Activated CD8-positive, alpha-beta T cell treated with anti-CD3 and anti-CD28 coated beads, Interleukin-2, amount 10 ng/mL, durations not matched to agents 7 days and 5 days (primary cell): ENCODE results near the gene HMGA1. TPM values are rescaled to one million over a fixed set of nuclear protein-coding genes. Genes with fewer than 3 reads are reported as not detected.

Source experiments
- ATAC-seq: fragments of 150-1000 bp; cut with Tn5 transposase; one replicate; pipeline ENCODE4 v1.10.0; 2021; ENCODE audit warnings: moderate library complexity
- CTCF ChIA-PET: fragments of 350-600 bp; sonication (Branson Sonifier 250); formaldehyde crosslinking; loops from one replicate; lab custom pipeline; 2021; ENCODE audit warnings: antibody characterized with exemption; lab: Charles Lee
- POLR2A ChIA-PET: fragments of 350-600 bp; sonication (Branson Sonifier 250); formaldehyde crosslinking; loops from one replicate; lab custom pipeline; 2021; ENCODE audit warnings: antibody characterized with exemption; lab: Charles Lee
- DNase-seq: peaks from one replicate; pipeline ENCODE4 v3.0.0-alpha.2; 2020
- H3K27ac Mint-ChIP-seq: one replicate; pipeline ENCODE4 v1.8.0; 2021; ENCODE audit warnings: mild to moderate bottlenecking, mixed read lengths
- H3K27me3 Mint-ChIP-seq: one replicate; pipeline ENCODE4 v1.8.0; 2021; ENCODE audit warnings: low read depth, mixed read lengths
- H3K36me3 Mint-ChIP-seq: one replicate; pipeline ENCODE4 v1.8.0; 2021; ENCODE audit warnings: low read depth, mixed read lengths
- H3K4me1 Mint-ChIP-seq: one replicate; pipeline ENCODE4 v1.8.0; 2021; ENCODE audit warnings: low read depth, mixed read lengths
- H3K4me3 Mint-ChIP-seq: one replicate; pipeline ENCODE4 v1.8.0; 2021; ENCODE audit warnings: mild to moderate bottlenecking, mixed read lengths
- H3K9me3 Mint-ChIP-seq: one replicate; pipeline ENCODE4 v1.8.0; 2022; ENCODE audit warnings: mixed read lengths; ENCODE audit not compliant: insufficient read depth
- total RNA-seq, 2 experiments: library from RNA; stranded (reverse); gene quantifications; one replicate each; pipeline ENCODE4 v1.2.3, GENCODE V29; 2021

The HMGA1 gene
- total RNA-seq, 2 experiments from 2014 or later = 300 to 308 TPM

DNA sequence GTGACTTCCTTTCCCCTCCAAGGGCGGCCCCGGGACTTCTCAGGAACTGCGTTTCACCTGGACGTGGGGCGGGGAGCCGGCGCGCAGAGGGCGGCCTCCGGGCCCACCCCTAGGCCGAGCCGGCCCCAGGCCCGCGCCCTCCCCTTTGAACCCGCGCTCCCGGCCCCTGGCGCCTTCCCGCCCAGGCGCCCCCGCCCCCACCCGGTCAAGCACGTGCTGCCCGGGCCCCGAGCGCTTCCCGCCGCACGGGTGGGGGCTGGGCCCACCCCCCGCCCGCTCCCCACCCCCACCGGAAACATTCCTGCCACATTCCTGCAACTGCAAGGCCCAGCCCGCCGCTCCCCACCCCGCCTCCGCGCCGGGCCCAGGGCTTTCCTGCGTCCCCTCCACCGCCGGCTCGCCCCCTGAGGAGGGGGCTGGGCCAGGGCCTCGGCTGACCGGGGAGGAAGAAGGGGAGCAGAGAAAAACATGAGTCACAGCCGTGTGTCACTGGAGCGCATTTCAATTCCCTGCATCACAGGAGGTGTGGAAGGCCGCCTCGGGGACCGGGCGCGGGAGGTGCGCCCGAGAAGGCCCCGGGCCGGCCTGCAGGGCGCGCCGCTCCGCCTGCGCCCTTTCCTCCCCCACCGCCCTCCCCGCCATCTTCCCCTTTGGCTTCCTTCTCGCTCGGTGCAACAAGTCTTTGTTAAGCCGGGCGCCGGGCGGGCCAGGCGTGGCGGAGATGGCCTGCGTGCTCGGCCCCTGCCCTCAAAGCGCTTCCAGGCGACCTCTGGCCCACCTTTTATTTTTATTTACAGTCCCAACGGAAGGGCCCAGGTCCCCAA, 1.2 kb upstream of the HMGA1 start:
- DNase-seq (peak; percentile 70), ATAC-seq (peak; percentile 33)
- peak overlapping the region; percentile 90 for H3K27ac Mint-ChIP-seq
- POLR2A ChIA-PET = interaction anchor here (1.3 to 2.2 kb wide), 9 partner anchors 8 to 191 kb away, joined by 3 to 42 read pairs (median 10); partner anchors contain the start of genes RPS10 and SMIM29
- no peaks in the 10 kb centered on the region for H3K9me3 Mint-ChIP-seq
- peaks cover 16% of the 10 kb centered on the region for H3K36me3 Mint-ChIP-seq
- peak overlapping the region; percentile 88 for H3K4me3 Mint-ChIP-seq
- H3K4me1 Mint-ChIP-seq = peaks cover 34% of the 10 kb centered on the region
- CTCF ChIA-PET = no interaction called here
- no peaks in the 10 kb centered on the region for H3K27me3 Mint-ChIP-seq

DNA sequence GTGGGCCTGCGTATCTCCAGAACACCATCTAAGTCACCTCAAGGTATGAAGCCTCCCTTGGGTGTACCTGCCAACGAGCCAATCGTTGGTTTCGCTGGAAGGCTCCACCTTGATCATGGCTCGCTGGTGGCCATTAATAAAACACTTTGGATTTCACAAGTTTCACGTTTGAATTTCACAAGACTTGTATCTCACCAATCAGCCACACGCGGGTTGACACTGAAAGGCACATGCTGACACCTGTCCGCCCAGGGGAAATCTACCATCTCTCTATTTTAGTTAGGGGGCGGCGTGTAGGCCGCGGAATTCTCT, 586 bp upstream of the HMGA1 start:
- H3K27me3 Mint-ChIP-seq = no peaks in the 10 kb centered on the region
- peak overlapping the region; percentile 88 for H3K4me3 Mint-ChIP-seq
- POLR2A ChIA-PET = interaction anchor here (1.0 to 2.2 kb wide), 13 partner anchors 9 to 190 kb away, joined by 3 to 42 read pairs (median 9); partner anchors contain the start of genes RPS10 and SMIM29
- DNase-seq = peak; percentile 68
- H3K36me3 Mint-ChIP-seq = peaks cover 21% of the 10 kb centered on the region
- CTCF ChIA-PET = interaction anchor here (1.0 kb wide), 3 partner anchors 11 to 179 kb away, joined by 3 to 4 read pairs (median 4); no protein-coding TSS in a partner anchor
- peaks cover 39% of the 10 kb centered on the region for H3K4me1 Mint-ChIP-seq
- peak; percentile 32 for ATAC-seq
- H3K27ac Mint-ChIP-seq = peak overlapping the region; percentile 90
- H3K9me3 Mint-ChIP-seq = no peaks in the 10 kb centered on the region

DNA sequence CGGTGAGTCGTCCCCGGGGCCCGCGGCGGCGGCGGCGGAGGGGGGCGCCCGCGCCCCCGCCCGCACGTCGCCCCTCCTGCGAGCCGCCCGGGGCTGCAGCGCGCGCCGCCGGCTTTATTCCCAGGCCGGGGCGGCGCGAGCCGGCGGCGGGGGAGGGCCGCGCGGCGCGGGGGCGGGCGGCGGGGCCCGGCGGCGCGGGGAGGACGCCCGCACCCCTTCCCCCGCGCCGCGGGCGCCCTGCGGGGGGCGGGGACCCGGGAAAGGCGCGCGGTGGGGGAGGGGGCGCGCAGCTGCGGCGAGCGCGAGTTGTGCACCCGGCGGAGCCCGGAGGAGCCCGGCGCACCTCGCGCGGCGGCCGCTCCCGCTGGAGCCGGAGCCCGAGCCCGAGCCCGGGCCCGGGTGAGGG, 646 bp downstream of the HMGA1 start:
- ChIA-PET POLR2A (interaction anchor here (0.7 to 2.2 kb wide), 18 partner anchors 9 to 459 kb away, joined by 3 to 42 read pairs (median 6); partner anchors contain the start of genes ILRUN, RPS10 and SMIM29), CTCF (interaction anchor here (0.7 to 1.0 kb wide), 4 partner anchors 10 to 178 kb away, joined by 3 to 4 read pairs (median 4); no protein-coding TSS in a partner anchor)
- no peak for DNase-seq
- no peaks in the 10 kb centered on the region for H3K27me3 Mint-ChIP-seq
- H3K4me3 Mint-ChIP-seq = no peak overlapping the region
- ATAC-seq = peak; percentile 11
- H3K9me3 Mint-ChIP-seq = no peaks in the 10 kb centered on the region
- peaks cover 33% of the 10 kb centered on the region for H3K36me3 Mint-ChIP-seq
- peaks cover 52% of the 10 kb centered on the region for H3K4me1 Mint-ChIP-seq
- H3K27ac Mint-ChIP-seq = peak overlapping the region; percentile 95

DNA sequence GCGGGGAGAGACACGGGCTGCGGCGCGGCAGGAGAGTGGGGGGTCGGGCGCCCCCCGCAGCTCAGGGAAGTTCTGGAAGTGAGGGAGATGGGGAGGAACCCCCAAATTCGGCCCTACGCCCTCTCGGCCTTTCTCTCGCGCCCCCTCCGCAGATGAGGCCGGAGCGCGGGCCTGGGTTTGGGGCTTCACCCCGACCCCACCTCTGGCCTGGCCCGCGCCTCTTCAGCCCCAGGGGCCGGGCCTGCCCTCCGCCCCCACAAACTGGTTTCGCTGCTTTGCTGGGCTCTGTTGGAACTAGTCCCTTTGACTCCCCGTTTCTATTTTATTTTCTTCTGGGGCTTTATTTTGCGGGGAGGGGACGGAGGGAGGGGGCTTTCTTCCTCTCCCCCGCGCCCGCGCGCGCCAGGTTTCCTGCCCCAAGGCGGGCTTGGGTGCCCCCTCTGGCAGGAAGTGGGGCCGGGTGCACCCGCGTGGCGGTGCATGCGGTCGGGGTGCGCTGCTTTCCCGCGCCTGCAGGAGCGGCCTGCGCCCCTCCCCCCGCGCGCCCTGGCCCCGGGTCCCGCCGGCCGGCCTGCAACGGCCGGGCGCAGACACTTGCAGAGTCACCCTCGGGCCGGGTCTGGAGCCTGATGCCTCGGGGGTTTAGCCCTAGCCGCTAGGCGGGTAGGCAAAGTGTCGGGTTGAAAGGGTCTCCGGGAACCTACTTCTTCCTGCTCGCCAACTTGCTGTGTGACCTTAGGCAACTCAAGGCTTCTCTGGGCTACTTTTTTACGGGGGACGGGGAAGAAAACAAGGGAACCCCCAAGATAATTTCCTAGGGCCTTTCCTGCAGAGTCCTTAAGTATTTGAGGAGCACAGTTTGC, 1.3 kb downstream of the HMGA1 start:
- peak; percentile 84 for DNase-seq
- Mint-ChIP-seq H3K27ac (peak overlapping the region; percentile 96), H3K27me3 (no peaks in the 10 kb centered on the region), H3K4me1 (peaks cover 58% of the 10 kb centered on the region), H3K36me3 (peaks cover 39% of the 10 kb centered on the region), H3K9me3 (no peaks in the 10 kb centered on the region), H3K4me3 (peak overlapping the region; percentile 94)
- ATAC-seq = peak; percentile 18
- ChIA-PET POLR2A (interaction anchor here (0.9 to 2.2 kb wide), 10 partner anchors 11 to 458 kb away, joined by 3 to 42 read pairs (median 9); partner anchors contain the start of genes ILRUN, RPS10 and SMIM29), CTCF (no interaction called here)

DNA sequence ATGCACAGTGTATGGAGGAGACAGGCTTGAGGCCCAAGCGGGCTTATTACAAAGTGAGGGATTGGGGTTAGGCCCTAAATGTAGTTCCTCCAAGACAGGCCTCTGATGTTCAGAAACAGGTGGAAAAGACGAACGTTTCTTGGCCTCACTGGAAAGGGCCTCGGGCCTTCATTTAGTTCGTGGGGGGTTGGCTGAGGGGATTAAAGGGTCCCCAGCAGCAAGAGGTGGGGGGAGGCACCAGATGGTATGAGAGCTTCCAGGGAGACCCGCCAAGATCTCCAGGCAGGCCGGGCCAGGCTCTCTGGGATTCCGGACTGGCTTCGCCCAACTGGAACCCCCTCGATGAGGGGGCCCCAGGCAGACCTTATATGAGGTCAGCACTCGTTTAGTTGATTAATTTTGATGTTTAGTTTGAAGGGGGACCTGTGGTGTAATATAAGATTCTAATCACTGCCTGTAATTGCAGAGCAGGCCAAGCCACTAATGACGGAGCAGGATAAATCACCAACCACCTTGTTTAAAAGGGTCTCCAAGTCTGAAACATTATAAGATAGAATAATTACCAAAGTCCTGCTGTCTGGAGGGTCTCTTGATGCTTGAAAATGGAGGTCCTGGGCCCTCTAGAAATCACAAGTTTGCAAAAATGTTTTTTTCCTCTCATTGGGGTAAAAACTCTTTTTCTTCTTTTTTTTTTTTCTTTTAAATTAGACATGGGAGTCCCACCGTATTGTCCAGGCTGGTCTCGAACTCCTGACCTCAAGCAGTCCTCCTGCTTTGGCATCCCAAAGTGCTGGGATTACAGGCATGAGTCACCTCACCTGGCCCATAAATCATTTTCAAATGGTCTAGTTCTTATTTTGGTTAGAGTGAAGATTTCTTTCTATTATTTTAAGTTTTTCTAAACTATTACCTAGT, 2.2 kb downstream of the HMGA1 start:
- H3K4me1 Mint-ChIP-seq = peaks cover 66% of the 10 kb centered on the region
- ATAC-seq (no peak), DNase-seq (no peak)
- ChIA-PET CTCF (no interaction called here), POLR2A (interaction anchor here (0.7 kb wide), 1 partner anchor 15 kb away, joined by 3 read pairs; no protein-coding TSS in a partner anchor)
- H3K4me3 Mint-ChIP-seq = peak overlapping the region; percentile 94
- no peaks in the 10 kb centered on the region for H3K27me3 Mint-ChIP-seq
- H3K36me3 Mint-ChIP-seq = peaks cover 47% of the 10 kb centered on the region
- H3K9me3 Mint-ChIP-seq = no peaks in the 10 kb centered on the region
- H3K27ac Mint-ChIP-seq = peak overlapping the region; percentile 96

DNA sequence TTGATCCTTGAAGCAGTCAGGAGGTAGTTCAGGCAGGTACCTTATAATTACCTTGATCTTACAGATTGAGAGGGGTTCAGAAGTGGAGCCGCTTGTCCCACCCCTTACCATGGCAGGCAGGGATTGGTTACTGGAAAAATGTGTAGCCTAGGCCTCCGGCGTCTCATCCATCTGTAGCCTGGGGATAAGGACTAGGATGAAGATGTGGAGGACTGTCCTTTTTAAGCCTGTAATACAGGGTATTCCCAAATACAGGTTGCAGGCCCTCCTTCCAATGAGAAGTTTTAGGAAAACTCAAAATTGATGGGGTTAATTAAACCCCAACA, 2.8 kb downstream of the HMGA1 start:
- Mint-ChIP-seq H3K4me1 (peaks cover 64% of the 10 kb centered on the region), H3K27ac (peak overlapping the region; percentile 96), H3K27me3 (no peaks in the 10 kb centered on the region), H3K4me3 (no peak overlapping the region), H3K36me3 (peaks cover 52% of the 10 kb centered on the region), H3K9me3 (no peaks in the 10 kb centered on the region)
- POLR2A ChIA-PET = no interaction called here
- DNase-seq (no peak), ATAC-seq (no peak)
- CTCF ChIA-PET = interaction anchor here (1.2 to 1.5 kb wide), 2 partner anchors 10 to 43 kb away, joined by 3 to 5 read pairs; no protein-coding TSS in a partner anchor

DNA sequence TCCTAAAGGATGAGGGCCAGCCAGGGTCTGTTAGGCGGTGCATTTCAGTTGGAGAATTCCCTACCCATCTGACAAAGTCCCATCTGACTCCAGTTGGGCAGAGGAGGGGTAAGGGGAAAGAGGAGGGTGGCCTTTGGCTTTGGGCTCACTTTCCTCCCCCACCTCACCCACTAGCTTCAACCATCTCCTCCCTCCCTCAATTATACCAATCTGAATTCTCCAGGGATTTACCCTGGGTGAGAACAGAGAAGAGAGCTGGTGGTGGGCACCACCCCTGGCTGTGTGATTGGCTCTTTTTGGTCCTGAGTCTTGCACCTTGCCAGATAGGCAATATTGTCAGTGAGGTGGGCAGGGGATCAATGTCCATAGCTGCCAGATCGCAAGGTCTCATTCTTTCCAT, 3.2 kb downstream of the HMGA1 start:
- POLR2A ChIA-PET = interaction anchor here (0.9 kb wide), 1 partner anchor 176 kb away, joined by 3 read pairs; no protein-coding TSS in a partner anchor

DNA sequence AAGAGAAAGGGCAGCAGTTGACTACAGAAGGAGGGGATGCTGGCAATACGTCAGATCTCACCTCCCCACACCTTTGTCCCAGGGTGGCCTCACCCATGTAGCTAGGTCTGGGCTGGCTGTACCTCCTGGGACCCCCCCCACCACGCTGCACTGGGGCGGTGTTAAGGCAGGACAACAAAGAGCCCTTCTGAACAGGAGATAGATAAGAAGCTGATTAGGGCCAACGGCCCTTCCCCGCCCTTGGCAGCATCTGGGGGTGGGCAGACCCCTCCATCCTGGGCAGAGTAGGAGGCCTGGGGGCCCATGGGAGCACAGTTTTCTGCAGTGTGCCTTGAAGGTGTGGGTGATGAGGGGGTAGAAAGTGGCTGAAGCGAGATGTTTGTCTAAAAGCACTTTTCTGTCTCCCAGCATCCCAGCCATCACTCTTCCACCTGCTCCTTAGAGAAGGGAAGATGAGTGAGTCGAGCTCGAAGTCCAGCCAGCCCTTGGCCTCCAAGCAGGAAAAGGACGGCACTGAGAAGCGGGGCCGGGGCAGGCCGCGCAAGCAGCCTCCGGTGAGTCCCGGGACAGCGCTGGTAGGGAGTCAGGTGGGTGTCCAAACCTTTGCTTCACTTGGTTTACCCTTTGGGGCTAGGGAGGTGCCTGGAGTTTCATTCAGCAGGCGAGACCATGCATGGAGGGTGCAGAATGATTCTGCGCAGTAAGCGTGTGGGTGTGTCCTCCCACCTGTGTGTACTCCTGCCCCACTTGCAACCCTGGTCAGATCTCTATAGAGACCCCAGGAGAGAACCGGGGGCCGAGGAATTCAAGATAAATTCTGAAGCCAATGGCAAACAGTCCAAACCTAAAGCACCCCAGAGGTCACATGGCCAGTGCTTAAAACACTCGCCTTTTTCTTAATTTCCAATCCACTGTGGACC, 3.9 kb downstream of the HMGA1 start:
- no peak for ATAC-seq
- H3K36me3 Mint-ChIP-seq = peaks cover 61% of the 10 kb centered on the region
- DNase-seq = no peak
- no peaks in the 10 kb centered on the region for H3K9me3 Mint-ChIP-seq
- no peak overlapping the region for H3K4me3 Mint-ChIP-seq
- CTCF ChIA-PET = interaction anchor here (1.2 to 1.5 kb wide), 2 partner anchors 9 to 44 kb away, joined by 3 to 5 read pairs; no protein-coding TSS in a partner anchor
- POLR2A ChIA-PET = interaction anchor here (0.5 to 0.9 kb wide), 4 partner anchors 30 to 186 kb away, joined by 3 to 5 read pairs (median 3); partner anchors contain the start of gene RPS10
- H3K27me3 Mint-ChIP-seq = no peaks in the 10 kb centered on the region
- H3K27ac Mint-ChIP-seq = peak overlapping the region; percentile 39
- peaks cover 72% of the 10 kb centered on the region for H3K4me1 Mint-ChIP-seq

More for the DNA sequence above, 3.2 kb downstream of the HMGA1 start:
- Mint-ChIP-seq H3K36me3 (peaks cover 56% of the 10 kb centered on the region), H3K27ac (no peak overlapping the region), H3K4me1 (peaks cover 65% of the 10 kb centered on the region), H3K27me3 (no peaks in the 10 kb centered on the region), H3K4me3 (no peak overlapping the region), H3K9me3 (no peaks in the 10 kb centered on the region)
- ATAC-seq (no peak), DNase-seq (no peak)
- CTCF ChIA-PET = interaction anchor here (1.2 to 1.5 kb wide), 2 partner anchors 10 to 44 kb away, joined by 3 to 5 read pairs; no protein-coding TSS in a partner anchor

DNA sequence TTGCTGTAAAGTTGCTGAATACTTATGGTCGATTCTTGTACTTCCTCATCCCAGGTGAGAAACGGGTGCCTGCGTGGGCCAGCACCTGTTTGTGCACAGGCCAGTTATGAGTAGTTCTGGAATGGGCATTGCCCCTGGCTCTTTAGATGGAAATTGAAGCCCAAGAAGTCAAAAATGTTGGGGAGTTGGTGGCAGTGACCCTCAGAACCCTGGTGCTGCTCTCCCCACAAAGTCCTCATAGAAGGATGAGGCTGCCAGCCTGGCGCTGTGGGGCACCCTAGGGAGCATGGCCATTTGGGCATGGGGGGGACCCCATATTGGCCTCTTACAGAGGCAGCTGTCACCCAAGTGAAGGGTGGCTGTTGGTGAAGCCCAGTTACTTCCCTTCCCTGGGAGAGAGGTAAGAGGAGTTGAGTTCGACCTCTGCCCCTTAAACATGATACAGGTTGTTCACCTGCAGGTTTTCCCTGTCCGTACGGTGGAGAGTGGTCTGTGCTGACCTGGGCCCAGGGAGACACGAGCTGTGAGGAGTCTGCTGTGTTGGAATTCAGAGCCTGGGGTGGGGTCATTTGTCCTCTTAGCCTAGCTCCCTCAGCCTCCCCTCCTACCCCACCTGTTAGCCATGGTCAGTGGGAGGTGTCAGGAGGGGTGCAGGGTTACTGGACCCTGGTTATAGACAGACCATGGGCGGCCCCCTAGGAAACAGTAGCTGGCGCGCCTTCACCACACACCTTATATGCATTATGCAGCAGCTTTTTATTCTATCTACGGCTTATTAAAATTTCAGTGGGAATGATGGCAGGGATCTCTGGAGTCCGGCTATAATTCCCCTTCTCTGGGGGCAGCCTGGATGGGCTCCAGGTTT, 4.9 kb downstream of the HMGA1 start:
- Mint-ChIP-seq H3K4me1 (peaks cover 75% of the 10 kb centered on the region), H3K36me3 (peaks cover 65% of the 10 kb centered on the region), H3K4me3 (no peak overlapping the region), H3K27me3 (no peaks in the 10 kb centered on the region), H3K9me3 (no peaks in the 10 kb centered on the region), H3K27ac (peak overlapping the region; percentile 69)
- CTCF ChIA-PET = interaction anchor here (0.6 to 1.4 kb wide), 2 partner anchors 173 to 528 kb away, joined by 3 read pairs; no protein-coding TSS in a partner anchor
- DNase-seq (no peak), ATAC-seq (no peak)
- POLR2A ChIA-PET = interaction anchor here (0.5 kb wide), 1 partner anchor 580 kb away, joined by 3 read pairs; no protein-coding TSS in a partner anchor
